ENCODE results near the gene SBF2. TPM values are rescaled to one million over a fixed set of nuclear protein-coding genes. Genes with fewer than 3 reads are reported as not detected.

Gene SBF2
- polyA plus RNA-seq, 1 donor from 2014 or later: 53.4 TPM

- H3K4me3 ChIP-seq (ENCODE audit: low read length): no peak overlapping the region
- H3K36me3 ChIP-seq (ENCODE audit: insufficient read depth, low read length): no peaks in the 10 kb centered on the region
- no peak overlapping the region for H2AFZ ChIP-seq (ENCODE audit: low read depth, low read length)
- no peak overlapping the region for H3K27ac ChIP-seq (ENCODE audit: low read length)
- H3K9me2 ChIP-seq (ENCODE audit: insufficient read depth, low read length): no peaks in the 10 kb centered on the region
- no peaks in the 10 kb centered on the region for H3K79me2 ChIP-seq (replicated peaks; ENCODE audit: insufficient read depth, low read length)
- no peaks in the 10 kb centered on the region for H3K27me3 ChIP-seq (ENCODE audit: insufficient read depth, low read depth, low read length)
- H3F3A ChIP-seq (ENCODE audit: insufficient read depth, low read length, poor library complexity, severe bottlenecking): no peaks in the 10 kb centered on the region
- H4K20me1 ChIP-seq (ENCODE audit: insufficient read depth): no peaks in the 10 kb centered on the region
- H3K9me3 ChIP-seq (ENCODE audit: low read length): no peaks in the 10 kb centered on the region
- H3K9ac ChIP-seq (ENCODE audit: low read length): no peak overlapping the region
- H3K4me2 ChIP-seq (ENCODE audit: low read length): no peak overlapping the region
- TF ChIP-seq TAF1 (IDR thresholded peaks at IDR 0.05; ENCODE audit: low read depth) (no peak), RAD21 (conservative IDR thresholded peaks at IDR 0.05) (no peak), EP300 (conservative IDR thresholded peaks at IDR 0.05; ENCODE audit: poor library complexity, severe bottlenecking) (no peak)
- TF ChIP-seq, protein P1, sequence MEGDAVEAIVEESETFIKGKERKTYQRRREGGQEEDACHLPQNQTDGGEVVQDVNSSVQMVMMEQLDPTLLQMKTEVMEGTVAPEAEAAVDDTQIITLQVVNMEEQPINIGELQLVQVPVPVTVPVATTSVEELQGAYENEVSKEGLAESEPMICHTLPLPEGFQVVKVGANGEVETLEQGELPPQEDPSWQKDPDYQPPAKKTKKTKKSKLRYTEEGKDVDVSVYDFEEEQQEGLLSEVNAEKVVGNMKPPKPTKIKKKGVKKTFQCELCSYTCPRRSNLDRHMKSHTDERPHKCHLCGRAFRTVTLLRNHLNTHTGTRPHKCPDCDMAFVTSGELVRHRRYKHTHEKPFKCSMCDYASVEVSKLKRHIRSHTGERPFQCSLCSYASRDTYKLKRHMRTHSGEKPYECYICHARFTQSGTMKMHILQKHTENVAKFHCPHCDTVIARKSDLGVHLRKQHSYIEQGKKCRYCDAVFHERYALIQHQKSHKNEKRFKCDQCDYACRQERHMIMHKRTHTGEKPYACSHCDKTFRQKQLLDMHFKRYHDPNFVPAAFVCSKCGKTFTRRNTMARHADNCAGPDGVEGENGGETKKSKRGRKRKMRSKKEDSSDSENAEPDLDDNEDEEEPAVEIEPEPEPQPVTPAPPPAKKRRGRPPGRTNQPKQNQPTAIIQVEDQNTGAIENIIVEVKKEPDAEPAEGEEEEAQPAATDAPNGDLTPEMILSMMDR (IDR thresholded peaks at IDR 0.05; ENCODE audit: poor library complexity, severe bottlenecking): no peak
These were observed 405.1 kb downstream of the SBF2 start for GRCh38 chr11:9888938-9889337.

DNA sequence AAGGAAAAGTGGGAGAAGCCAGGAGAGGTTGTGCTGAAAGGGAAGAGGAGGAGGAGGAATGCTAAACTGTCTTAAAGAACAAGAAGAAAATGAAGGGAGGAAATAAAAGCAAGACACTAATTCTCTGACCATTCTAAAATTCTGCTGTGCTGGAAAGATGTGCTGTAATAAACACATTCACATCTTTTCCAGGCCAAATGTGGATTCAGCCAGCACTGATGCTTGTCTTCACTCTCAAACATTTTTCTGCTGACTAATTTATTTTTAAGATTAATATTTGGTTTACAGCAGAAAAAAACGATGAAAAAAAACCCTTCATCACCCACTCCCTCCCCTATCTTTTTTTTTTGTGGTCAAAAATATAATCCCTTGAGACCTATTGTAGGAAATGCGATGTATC, 406.5 kb downstream of the SBF2 start:
- no peak overlapping the region for H3K4me3 ChIP-seq (ENCODE audit: low read length)
- no peaks in the 10 kb centered on the region for H3K9me3 ChIP-seq (ENCODE audit: low read length)
- TF ChIP-seq TAF1 (IDR thresholded peaks at IDR 0.05; ENCODE audit: low read depth) (no peak), RAD21 (conservative IDR thresholded peaks at IDR 0.05) (no peak), POLR2AphosphoS5 (IDR thresholded peaks at IDR 0.05) (no peak), SMC3 (conservative IDR thresholded peaks at IDR 0.05; ENCODE audit: poor library complexity) (no peak)

DNA sequence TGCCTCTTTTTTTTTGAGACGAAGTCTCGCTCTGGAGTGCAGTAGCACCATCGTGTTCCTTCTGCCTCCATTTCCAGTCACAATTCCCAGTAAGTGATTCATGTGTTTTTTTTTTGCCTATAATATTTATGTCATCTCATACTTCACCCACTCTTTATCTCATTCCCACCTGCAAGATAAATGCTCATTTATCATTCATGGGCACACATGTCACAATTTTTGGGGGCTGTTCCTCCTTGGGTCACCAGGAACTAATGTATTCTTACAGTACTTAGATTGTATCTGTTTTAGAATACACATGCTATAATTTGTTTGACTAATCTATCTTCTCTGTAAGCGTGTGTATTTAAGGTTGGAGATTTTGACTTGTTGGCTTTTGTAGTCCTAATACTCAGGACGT, 407.4 kb downstream of the SBF2 start:
- H3K9me3 ChIP-seq (ENCODE audit: low read length): no peaks in the 10 kb centered on the region
- H2AFZ ChIP-seq (ENCODE audit: low read depth, low read length): no peak overlapping the region
- no peaks in the 10 kb centered on the region for H3F3A ChIP-seq (ENCODE audit: insufficient read depth, low read length, poor library complexity, severe bottlenecking)
- no peaks in the 10 kb centered on the region for H3K79me2 ChIP-seq (replicated peaks; ENCODE audit: insufficient read depth, low read length)
- TF ChIP-seq MXI1 (conservative IDR thresholded peaks at IDR 0.05; ENCODE audit: poor library complexity, severe bottlenecking) (no peak), TAF1 (IDR thresholded peaks at IDR 0.05; ENCODE audit: low read depth) (no peak), POLR2AphosphoS5 (IDR thresholded peaks at IDR 0.05) (no peak), RAD21 (conservative IDR thresholded peaks at IDR 0.05) (no peak), SMC3 (conservative IDR thresholded peaks at IDR 0.05; ENCODE audit: poor library complexity) (no peak), EP300 (conservative IDR thresholded peaks at IDR 0.05; ENCODE audit: poor library complexity, severe bottlenecking) (no peak), EZH2 (IDR thresholded peaks at IDR 0.05; ENCODE audit: borderline replicate concordance, insufficient read depth, low read length, poor library complexity, severe bottlenecking) (no peak)
- TF ChIP-seq, protein P1 (IDR thresholded peaks at IDR 0.05; ENCODE audit: poor library complexity, severe bottlenecking): no peak
- TF ChIP-seq, protein P2, sequence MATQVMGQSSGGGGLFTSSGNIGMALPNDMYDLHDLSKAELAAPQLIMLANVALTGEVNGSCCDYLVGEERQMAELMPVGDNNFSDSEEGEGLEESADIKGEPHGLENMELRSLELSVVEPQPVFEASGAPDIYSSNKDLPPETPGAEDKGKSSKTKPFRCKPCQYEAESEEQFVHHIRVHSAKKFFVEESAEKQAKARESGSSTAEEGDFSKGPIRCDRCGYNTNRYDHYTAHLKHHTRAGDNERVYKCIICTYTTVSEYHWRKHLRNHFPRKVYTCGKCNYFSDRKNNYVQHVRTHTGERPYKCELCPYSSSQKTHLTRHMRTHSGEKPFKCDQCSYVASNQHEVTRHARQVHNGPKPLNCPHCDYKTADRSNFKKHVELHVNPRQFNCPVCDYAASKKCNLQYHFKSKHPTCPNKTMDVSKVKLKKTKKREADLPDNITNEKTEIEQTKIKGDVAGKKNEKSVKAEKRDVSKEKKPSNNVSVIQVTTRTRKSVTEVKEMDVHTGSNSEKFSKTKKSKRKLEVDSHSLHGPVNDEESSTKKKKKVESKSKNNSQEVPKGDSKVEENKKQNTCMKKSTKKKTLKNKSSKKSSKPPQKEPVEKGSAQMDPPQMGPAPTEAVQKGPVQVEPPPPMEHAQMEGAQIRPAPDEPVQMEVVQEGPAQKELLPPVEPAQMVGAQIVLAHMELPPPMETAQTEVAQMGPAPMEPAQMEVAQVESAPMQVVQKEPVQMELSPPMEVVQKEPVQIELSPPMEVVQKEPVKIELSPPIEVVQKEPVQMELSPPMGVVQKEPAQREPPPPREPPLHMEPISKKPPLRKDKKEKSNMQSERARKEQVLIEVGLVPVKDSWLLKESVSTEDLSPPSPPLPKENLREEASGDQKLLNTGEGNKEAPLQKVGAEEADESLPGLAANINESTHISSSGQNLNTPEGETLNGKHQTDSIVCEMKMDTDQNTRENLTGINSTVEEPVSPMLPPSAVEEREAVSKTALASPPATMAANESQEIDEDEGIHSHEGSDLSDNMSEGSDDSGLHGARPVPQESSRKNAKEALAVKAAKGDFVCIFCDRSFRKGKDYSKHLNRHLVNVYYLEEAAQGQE (IDR thresholded peaks at IDR 0.05; ENCODE audit: borderline replicate concordance): no peak
- no peaks in the 10 kb centered on the region for H4K20me1 ChIP-seq (ENCODE audit: insufficient read depth)
- H3K36me3 ChIP-seq (ENCODE audit: insufficient read depth, low read length): no peaks in the 10 kb centered on the region
- H3K27me3 ChIP-seq (ENCODE audit: insufficient read depth, low read depth, low read length): no peaks in the 10 kb centered on the region
- H3K9ac ChIP-seq (ENCODE audit: low read length): no peak overlapping the region
- no peak overlapping the region for H3K27ac ChIP-seq (ENCODE audit: low read length)
- H3K4me2 ChIP-seq (ENCODE audit: low read length): no peak overlapping the region
- H3K4me3 ChIP-seq (ENCODE audit: low read length): no peak overlapping the region
- no peaks in the 10 kb centered on the region for H3K9me2 ChIP-seq (ENCODE audit: insufficient read depth, low read length)

More for the DNA sequence above, 406.5 kb downstream of the SBF2 start:
- Histone ChIP-seq H3F3A (ENCODE audit: insufficient read depth, low read length, poor library complexity, severe bottlenecking) (no peaks in the 10 kb centered on the region), H3K4me2 (ENCODE audit: low read length) (no peak overlapping the region), H3K27ac (ENCODE audit: low read length) (no peak overlapping the region), H3K9me2 (ENCODE audit: insufficient read depth, low read length) (no peaks in the 10 kb centered on the region), H3K79me2 (replicated peaks; ENCODE audit: insufficient read depth, low read length) (no peaks in the 10 kb centered on the region), H4K20me1 (ENCODE audit: insufficient read depth) (no peaks in the 10 kb centered on the region), H3K27me3 (ENCODE audit: insufficient read depth, low read depth, low read length) (no peaks in the 10 kb centered on the region), H2AFZ (ENCODE audit: low read depth, low read length) (no peak overlapping the region), H3K36me3 (ENCODE audit: insufficient read depth, low read length) (no peaks in the 10 kb centered on the region), H3K9ac (ENCODE audit: low read length) (no peak overlapping the region)
